Upper lobe of left lung (tissue), 4 donors: ENCODE measurements around the gene TYMP.
A peak's percentile ranks its signal among the peaks of the same experiment; 100 is the strongest.

Experiments
- CTCF ChIP-seq, 6 experiments: fragments of 450-650 bp in 4 of 6; fragments of 200-600 bp in 2 of 6; sonication (generic) in 2 of 6; IDR thresholded peaks; one replicate each; pipeline ENCODE4 v1.5.1; 2016 to 2019; ENCODE audit warnings: antibody characterized with exemption in 6 of 6
- POLR2A ChIP-seq, 4 donors: fragments of 450-650 bp; IDR thresholded peaks; one replicate each; pipeline ENCODE4 v1.5.1; 2016 to 2017; ENCODE audit warnings: antibody characterized with exemption in 4 of 4, mild to moderate bottlenecking in 2 of 4
- POLR2AphosphoS5 ChIP-seq, 2 donors: sonication (generic); formaldehyde crosslinking; IDR thresholded peaks; one replicate each; pipeline ENCODE4 v1.5.1; 2017; ENCODE audit warnings: antibody characterized with exemption in 2 of 2

GRCh38 chr22:50542416-50542927 is 12.7 kb upstream of the TYMP start:
- TF ChIP-seq POLR2AphosphoS5 (IDR thresholded peaks at IDR 0.05) = peak; percentile 47 to 65
- TF ChIP-seq CTCF (IDR thresholded peaks at IDR 0.05) = peak in 3 of 6 experiments; percentile 24 to 44 (median 29)
- peak in 1 of 4 donors; percentile 72 for TF ChIP-seq POLR2A (IDR thresholded peaks at IDR 0.05)
